Endothelial cell (in vitro differentiated cells): Measurements from ENCODE around the gene RANBP3. TPM values are rescaled to one million over a fixed set of nuclear protein-coding genes. Genes with fewer than 3 reads are reported as not detected.
"Not testable (repeated sequence)": the region's sequence is repeated elsewhere in the genome, so short reads cannot be mapped to it uniquely, and the experiment has no call there.

Experiments
- DNase-seq: peaks from one replicate; pipeline ENCODE4 v3.0.0; 2021; ENCODE audit warnings: low spot score
- H3K27ac Mint-ChIP-seq: one replicate; pipeline ENCODE4 v1.8.0; 2021; ENCODE audit warnings: mixed read lengths, inconsistent platforms; ENCODE audit not compliant: unreplicated experiment
- H3K27me3 Mint-ChIP-seq: one replicate; pipeline ENCODE4 v1.8.0; 2021; ENCODE audit warnings: mild to moderate bottlenecking, moderate library complexity, mixed read lengths, inconsistent platforms; ENCODE audit not compliant: unreplicated experiment
- H3K36me3 Mint-ChIP-seq: one replicate; pipeline ENCODE4 v1.8.0; 2021; ENCODE audit warnings: mild to moderate bottlenecking, low read depth, mixed read lengths, inconsistent platforms; ENCODE audit not compliant: unreplicated experiment
- H3K4me1 Mint-ChIP-seq: one replicate; pipeline ENCODE4 v1.8.0; 2021; ENCODE audit warnings: mild to moderate bottlenecking, mixed read lengths, inconsistent platforms; ENCODE audit not compliant: unreplicated experiment
- H3K4me3 Mint-ChIP-seq: one replicate; pipeline ENCODE4 v1.8.0; 2021; ENCODE audit warnings: mild to moderate bottlenecking, mixed read lengths, inconsistent platforms; ENCODE audit not compliant: unreplicated experiment
- H3K9me3 Mint-ChIP-seq: one replicate; pipeline ENCODE4 v1.8.0; 2021; ENCODE audit warnings: mixed read lengths, inconsistent platforms; ENCODE audit not compliant: unreplicated experiment
- CTCF ChIP-seq: fragments of 200-600 bp; sonication (generic); IDR thresholded peaks from one replicate; pipeline ENCODE4 v1.5.0; 2021; ENCODE audit warnings: antibody characterized with exemption; ENCODE audit not compliant: unreplicated experiment
- total RNA-seq: library from RNA; stranded (reverse); fragmentation: NEBNext Ultra II Directional; extraction: Animal tissue kit (Norgen Biotek cat#: 25700); gene quantifications from one replicate; pipeline ENCODE4 v1.2.1, GENCODE V29; 2021; ENCODE audit not compliant: unreplicated experiment

RANBP3 gene
- total RNA-seq, 1 donor from 2014 or later, result 69.5 TPM

GRCh38 chr19:6006896-6007295, 29.0 kb upstream of the RANBP3 start:
- no peaks in the 10 kb centered on the region for H3K36me3 Mint-ChIP-seq
- no peaks in the 10 kb centered on the region for H3K9me3 Mint-ChIP-seq
- peaks cover 4% of the 10 kb centered on the region for H3K27me3 Mint-ChIP-seq
- H3K4me3 Mint-ChIP-seq, result no peak overlapping the region
- no peak for DNase-seq
- no peaks in the 10 kb centered on the region for H3K4me1 Mint-ChIP-seq
- TF ChIP-seq CTCF, result no peak
- no peak overlapping the region for H3K27ac Mint-ChIP-seq

DNA sequence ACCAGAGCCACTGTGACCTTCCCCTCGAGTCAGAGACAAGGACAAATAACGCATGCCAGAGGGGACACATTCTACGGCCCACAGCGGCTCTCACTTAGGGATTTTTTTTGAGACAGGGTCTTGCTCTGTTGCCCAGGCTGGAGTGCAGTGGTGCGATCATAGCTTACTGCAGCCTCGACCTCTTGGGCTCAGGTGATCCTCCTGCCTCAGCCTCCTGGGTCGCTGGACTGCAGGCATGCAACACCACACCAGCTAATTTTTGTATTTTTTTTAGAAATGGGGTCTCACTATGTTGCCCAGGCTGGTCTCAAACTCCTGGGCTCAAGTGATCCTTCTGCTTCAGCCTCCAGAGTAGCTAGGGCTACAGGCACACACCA, 28.1 kb upstream of the RANBP3 start:
- H3K27me3 Mint-ChIP-seq, result not testable (repeated sequence)

DNA sequence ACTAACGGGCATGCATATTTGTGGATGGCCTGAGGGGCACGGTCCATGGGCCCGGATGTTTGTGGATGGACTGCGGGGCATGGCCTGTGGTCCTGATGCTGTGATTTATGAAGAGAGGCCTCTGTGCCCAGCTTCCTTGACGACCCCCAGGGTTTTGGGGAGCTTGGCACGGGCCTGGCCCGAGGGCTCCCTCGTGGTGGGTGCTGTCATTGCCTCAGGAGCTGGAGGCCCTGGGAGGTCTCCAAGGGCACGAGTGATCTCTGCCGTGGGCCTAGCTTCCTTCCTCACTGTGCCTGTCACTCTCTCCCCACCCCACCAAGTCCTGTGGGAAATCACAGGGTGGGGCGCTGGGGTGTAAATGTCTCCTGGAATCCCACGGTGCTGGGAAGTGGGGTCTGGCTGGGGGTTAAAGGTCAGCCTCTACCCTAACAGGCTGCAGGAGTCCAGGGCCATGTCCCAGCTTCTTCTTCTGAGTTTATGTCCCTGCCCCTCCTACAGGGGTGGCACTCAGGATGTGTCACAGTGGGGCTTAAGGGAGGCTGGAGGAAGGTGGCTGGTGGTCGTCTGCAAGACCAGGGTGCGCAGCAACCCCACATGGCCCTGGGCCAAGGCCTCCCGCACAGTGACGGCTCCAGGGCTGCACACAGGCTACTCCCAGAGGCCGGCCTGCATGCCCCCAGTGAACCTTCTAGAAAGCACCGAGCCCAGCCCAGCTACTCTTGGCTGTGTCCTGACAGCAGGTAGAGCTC, 27.6 kb upstream of the RANBP3 start:
- no peak overlapping the region for H3K27ac Mint-ChIP-seq
- TF ChIP-seq CTCF, result no peak
- H3K36me3 Mint-ChIP-seq, result no peaks in the 10 kb centered on the region
- H3K27me3 Mint-ChIP-seq, result peaks cover 8% of the 10 kb centered on the region
- H3K4me3 Mint-ChIP-seq, result no peak overlapping the region
- H3K9me3 Mint-ChIP-seq, result no peaks in the 10 kb centered on the region
- no peak for DNase-seq
- no peaks in the 10 kb centered on the region for H3K4me1 Mint-ChIP-seq

More for the DNA sequence above, 28.1 kb upstream of the RANBP3 start:
- not testable (repeated sequence) for H3K9me3 Mint-ChIP-seq, H3K27ac Mint-ChIP-seq, H3K36me3 Mint-ChIP-seq, H3K4me3 Mint-ChIP-seq, H3K4me1 Mint-ChIP-seq, DNase-seq

DNA sequence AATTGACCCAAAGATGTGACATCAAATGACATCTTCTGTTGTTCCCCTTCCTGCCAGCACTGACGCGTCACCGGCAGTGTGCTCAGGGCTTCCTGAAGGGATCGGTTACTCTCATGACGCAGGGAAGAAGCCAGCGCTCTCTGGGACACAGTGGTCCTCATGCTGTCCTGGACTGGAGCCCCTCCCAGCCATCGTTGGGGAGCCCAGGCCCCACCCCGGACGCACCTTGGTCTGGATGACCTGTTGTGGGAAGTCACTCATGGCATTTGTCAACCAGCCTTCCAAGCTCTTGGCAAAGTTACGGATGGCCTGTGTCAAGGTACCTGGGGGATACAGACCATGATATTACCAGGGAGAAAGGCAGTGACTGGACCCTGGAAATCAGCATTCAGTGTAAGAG, 26.0 kb upstream of the RANBP3 start:
- H3K4me1 Mint-ChIP-seq, result no peaks in the 10 kb centered on the region
- no peak for TF ChIP-seq CTCF
- H3K9me3 Mint-ChIP-seq, result no peaks in the 10 kb centered on the region
- H3K27ac Mint-ChIP-seq, result no peak overlapping the region
- peaks cover 12% of the 10 kb centered on the region for H3K27me3 Mint-ChIP-seq
- no peaks in the 10 kb centered on the region for H3K36me3 Mint-ChIP-seq
- no peak for DNase-seq
- no peak overlapping the region for H3K4me3 Mint-ChIP-seq

GRCh38 chr19:6002591-6002990, 24.7 kb upstream of the RANBP3 start:
- TF ChIP-seq CTCF, result no peak
- Mint-ChIP-seq H3K27me3 (peaks cover 15% of the 10 kb centered on the region), H3K27ac (no peak overlapping the region), H3K4me3 (no peak overlapping the region), H3K9me3 (no peaks in the 10 kb centered on the region), H3K4me1 (no peaks in the 10 kb centered on the region), H3K36me3 (no peaks in the 10 kb centered on the region)
- no peak for DNase-seq
